ENCODE data around the gene ARVCF. TPM values are rescaled to one million over a fixed set of nuclear protein-coding genes. Genes with fewer than 3 reads are reported as not detected.

ARVCF gene
- polyA plus RNA-seq, 1 donor from 2014 or later, result 112 TPM

DNA sequence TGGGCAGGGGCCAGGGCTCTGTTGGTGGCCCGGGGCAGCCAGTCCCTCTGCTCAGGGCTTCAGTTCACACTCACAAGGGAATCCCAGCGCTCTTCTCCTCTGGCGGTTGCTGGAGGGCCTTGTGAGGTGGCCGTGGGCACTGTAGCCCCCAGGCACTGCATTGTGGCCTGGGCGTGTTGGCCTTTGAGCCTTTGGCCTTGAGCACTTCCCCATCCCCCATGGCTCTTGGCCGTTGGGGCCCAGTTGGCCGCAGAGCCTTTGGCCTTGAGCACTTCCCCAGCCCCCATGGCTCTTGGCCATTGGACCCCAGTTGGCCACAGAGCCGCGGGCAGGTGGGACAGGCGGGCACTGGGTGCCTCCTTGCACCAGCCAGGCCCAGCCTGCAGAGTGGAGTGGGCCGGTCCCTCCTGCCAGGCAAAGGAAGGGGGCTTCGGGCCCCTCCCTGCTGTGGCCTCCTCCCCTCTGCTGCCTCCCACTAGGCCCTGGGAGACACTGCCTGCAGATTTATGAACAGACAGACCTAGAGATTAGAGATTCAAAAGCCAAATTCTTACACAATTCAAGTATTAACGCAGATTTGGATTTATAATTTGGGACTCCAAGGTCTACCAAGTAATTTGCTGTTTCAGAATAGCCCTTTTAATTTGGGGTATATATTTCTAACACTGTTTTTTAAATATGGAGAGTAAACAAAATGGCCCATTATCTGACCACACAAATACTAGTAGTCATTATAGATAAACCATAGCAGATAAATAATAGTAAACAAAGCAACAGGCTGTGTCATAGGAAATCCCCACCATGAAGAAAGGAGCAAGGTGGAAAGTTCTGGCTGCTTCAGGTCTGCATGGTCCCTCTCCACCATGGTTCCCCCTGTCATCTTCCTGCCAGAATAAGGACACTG, 56.8 kb downstream of the ARVCF start:
- H2AFZ ChIP-seq (ENCODE audit: low read depth, low read length), result no peak overlapping the region
- no peak overlapping the region for H3K27ac ChIP-seq (ENCODE audit: low read length)
- H3K27me3 ChIP-seq (ENCODE audit: insufficient read depth, low read depth, low read length), result no peaks in the 10 kb centered on the region
- H3K4me3 ChIP-seq (ENCODE audit: low read length), result no peak overlapping the region
- TF ChIP-seq POLR2AphosphoS5 (IDR thresholded peaks at IDR 0.05), result no peak
- no peak for TF ChIP-seq TAF1 (IDR thresholded peaks at IDR 0.05; ENCODE audit: low read depth)
- TF ChIP-seq RAD21 (conservative IDR thresholded peaks at IDR 0.05), result no peak
- TF ChIP-seq, protein P1, sequence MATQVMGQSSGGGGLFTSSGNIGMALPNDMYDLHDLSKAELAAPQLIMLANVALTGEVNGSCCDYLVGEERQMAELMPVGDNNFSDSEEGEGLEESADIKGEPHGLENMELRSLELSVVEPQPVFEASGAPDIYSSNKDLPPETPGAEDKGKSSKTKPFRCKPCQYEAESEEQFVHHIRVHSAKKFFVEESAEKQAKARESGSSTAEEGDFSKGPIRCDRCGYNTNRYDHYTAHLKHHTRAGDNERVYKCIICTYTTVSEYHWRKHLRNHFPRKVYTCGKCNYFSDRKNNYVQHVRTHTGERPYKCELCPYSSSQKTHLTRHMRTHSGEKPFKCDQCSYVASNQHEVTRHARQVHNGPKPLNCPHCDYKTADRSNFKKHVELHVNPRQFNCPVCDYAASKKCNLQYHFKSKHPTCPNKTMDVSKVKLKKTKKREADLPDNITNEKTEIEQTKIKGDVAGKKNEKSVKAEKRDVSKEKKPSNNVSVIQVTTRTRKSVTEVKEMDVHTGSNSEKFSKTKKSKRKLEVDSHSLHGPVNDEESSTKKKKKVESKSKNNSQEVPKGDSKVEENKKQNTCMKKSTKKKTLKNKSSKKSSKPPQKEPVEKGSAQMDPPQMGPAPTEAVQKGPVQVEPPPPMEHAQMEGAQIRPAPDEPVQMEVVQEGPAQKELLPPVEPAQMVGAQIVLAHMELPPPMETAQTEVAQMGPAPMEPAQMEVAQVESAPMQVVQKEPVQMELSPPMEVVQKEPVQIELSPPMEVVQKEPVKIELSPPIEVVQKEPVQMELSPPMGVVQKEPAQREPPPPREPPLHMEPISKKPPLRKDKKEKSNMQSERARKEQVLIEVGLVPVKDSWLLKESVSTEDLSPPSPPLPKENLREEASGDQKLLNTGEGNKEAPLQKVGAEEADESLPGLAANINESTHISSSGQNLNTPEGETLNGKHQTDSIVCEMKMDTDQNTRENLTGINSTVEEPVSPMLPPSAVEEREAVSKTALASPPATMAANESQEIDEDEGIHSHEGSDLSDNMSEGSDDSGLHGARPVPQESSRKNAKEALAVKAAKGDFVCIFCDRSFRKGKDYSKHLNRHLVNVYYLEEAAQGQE (IDR thresholded peaks at IDR 0.05; ENCODE audit: borderline replicate concordance), result no peak
- no peak for TF ChIP-seq SMC3 (conservative IDR thresholded peaks at IDR 0.05; ENCODE audit: poor library complexity)
- TF ChIP-seq MXI1 (conservative IDR thresholded peaks at IDR 0.05; ENCODE audit: poor library complexity, severe bottlenecking), result no peak
- TF ChIP-seq, protein P2, sequence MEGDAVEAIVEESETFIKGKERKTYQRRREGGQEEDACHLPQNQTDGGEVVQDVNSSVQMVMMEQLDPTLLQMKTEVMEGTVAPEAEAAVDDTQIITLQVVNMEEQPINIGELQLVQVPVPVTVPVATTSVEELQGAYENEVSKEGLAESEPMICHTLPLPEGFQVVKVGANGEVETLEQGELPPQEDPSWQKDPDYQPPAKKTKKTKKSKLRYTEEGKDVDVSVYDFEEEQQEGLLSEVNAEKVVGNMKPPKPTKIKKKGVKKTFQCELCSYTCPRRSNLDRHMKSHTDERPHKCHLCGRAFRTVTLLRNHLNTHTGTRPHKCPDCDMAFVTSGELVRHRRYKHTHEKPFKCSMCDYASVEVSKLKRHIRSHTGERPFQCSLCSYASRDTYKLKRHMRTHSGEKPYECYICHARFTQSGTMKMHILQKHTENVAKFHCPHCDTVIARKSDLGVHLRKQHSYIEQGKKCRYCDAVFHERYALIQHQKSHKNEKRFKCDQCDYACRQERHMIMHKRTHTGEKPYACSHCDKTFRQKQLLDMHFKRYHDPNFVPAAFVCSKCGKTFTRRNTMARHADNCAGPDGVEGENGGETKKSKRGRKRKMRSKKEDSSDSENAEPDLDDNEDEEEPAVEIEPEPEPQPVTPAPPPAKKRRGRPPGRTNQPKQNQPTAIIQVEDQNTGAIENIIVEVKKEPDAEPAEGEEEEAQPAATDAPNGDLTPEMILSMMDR (IDR thresholded peaks at IDR 0.05; ENCODE audit: poor library complexity, severe bottlenecking), result no peak
- TF ChIP-seq EZH2 (IDR thresholded peaks at IDR 0.05; ENCODE audit: borderline replicate concordance, insufficient read depth, low read length, poor library complexity, severe bottlenecking), result no peak
- TF ChIP-seq EP300 (conservative IDR thresholded peaks at IDR 0.05; ENCODE audit: poor library complexity, severe bottlenecking), result no peak
- no peaks in the 10 kb centered on the region for H4K20me1 ChIP-seq (ENCODE audit: insufficient read depth)
- no peaks in the 10 kb centered on the region for H3F3A ChIP-seq (ENCODE audit: insufficient read depth, low read length, poor library complexity, severe bottlenecking)
- no peaks in the 10 kb centered on the region for H3K9me2 ChIP-seq (ENCODE audit: insufficient read depth, low read length)
- H3K4me2 ChIP-seq (ENCODE audit: low read length), result no peak overlapping the region
- H3K36me3 ChIP-seq (ENCODE audit: insufficient read depth, low read length), result no peaks in the 10 kb centered on the region
- H3K9me3 ChIP-seq (ENCODE audit: low read length), result no peaks in the 10 kb centered on the region
- H3K9ac ChIP-seq (ENCODE audit: low read length), result no peak overlapping the region
- no peaks in the 10 kb centered on the region for H3K79me2 ChIP-seq (replicated peaks; ENCODE audit: insufficient read depth, low read length)

DNA sequence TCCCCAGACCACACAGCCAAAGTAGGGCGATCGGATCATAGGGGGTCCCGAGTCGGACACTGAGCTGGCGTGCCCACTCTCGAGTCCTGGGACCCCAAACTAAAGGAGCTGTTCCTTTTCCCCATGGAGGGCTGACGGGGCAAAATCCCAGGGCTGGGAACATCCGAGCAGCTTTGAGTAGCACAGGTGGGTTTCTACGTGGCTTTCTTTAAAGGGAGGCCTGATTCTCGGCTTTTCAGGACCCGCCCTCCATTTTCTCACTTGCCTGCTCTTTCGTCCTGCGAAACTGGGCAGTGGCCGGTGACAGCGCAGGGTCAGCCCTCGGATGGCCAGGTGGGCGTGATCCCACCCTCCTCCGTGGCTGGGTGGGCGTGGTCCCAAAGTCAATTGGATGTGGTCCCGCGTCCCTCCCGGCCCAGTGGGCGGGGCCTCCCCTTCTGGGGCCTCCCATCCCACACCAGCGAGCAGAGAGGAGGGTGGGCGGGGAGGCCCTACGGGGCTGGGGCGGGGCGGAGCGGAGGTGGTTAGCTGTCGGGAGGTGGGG, 57.5 kb downstream of the ARVCF start:
- H3K79me2 ChIP-seq (replicated peaks; ENCODE audit: insufficient read depth, low read length), result no peaks in the 10 kb centered on the region
- peak overlapping the region; percentile 33 for H3K4me3 ChIP-seq (ENCODE audit: low read length)
- no peaks in the 10 kb centered on the region for H3K9me2 ChIP-seq (ENCODE audit: insufficient read depth, low read length)
- no peaks in the 10 kb centered on the region for H3K9me3 ChIP-seq (ENCODE audit: low read length)
- H2AFZ ChIP-seq (ENCODE audit: low read depth, low read length), result no peak overlapping the region
- no peaks in the 10 kb centered on the region for H4K20me1 ChIP-seq (ENCODE audit: insufficient read depth)
- H3K27ac ChIP-seq (ENCODE audit: low read length), result no peak overlapping the region
- no peaks in the 10 kb centered on the region for H3K36me3 ChIP-seq (ENCODE audit: insufficient read depth, low read length)
- no peaks in the 10 kb centered on the region for H3F3A ChIP-seq (ENCODE audit: insufficient read depth, low read length, poor library complexity, severe bottlenecking)
- no peak overlapping the region for H3K4me2 ChIP-seq (ENCODE audit: low read length)
- TF ChIP-seq, protein P2 (IDR thresholded peaks at IDR 0.05; ENCODE audit: poor library complexity, severe bottlenecking), result no peak
- TF ChIP-seq MXI1 (conservative IDR thresholded peaks at IDR 0.05; ENCODE audit: poor library complexity, severe bottlenecking) (no peak), SMC3 (conservative IDR thresholded peaks at IDR 0.05; ENCODE audit: poor library complexity) (no peak), POLR2AphosphoS5 (IDR thresholded peaks at IDR 0.05) (no peak), EZH2 (IDR thresholded peaks at IDR 0.05; ENCODE audit: borderline replicate concordance, insufficient read depth, low read length, poor library complexity, severe bottlenecking) (no peak), EP300 (conservative IDR thresholded peaks at IDR 0.05; ENCODE audit: poor library complexity, severe bottlenecking) (no peak), TAF1 (IDR thresholded peaks at IDR 0.05; ENCODE audit: low read depth) (no peak), RAD21 (conservative IDR thresholded peaks at IDR 0.05) (no peak)
- TF ChIP-seq, protein P1 (IDR thresholded peaks at IDR 0.05; ENCODE audit: borderline replicate concordance), result no peak
- H3K9ac ChIP-seq (ENCODE audit: low read length), result no peak overlapping the region
- H3K27me3 ChIP-seq (ENCODE audit: insufficient read depth, low read depth, low read length), result no peaks in the 10 kb centered on the region

Measured in neural cell (in vitro differentiated cells).